GM18951 (cell line): Measurements from ENCODE around the gene CHST15.
"Not testable (repeated sequence)": the region's sequence is repeated elsewhere in the genome, so short reads cannot be mapped to it uniquely, and the experiment has no call there.

Experiments used
- POLR2A ChIP-seq: IDR thresholded peaks from 4 replicates; pipeline ENCODE4 v1.6.1; 2011; ENCODE audit warnings: mild to moderate bottlenecking; ENCODE audit not compliant: insufficient read length, insufficient read depth; ENCODE audit errors: extremely low read depth
- in situ Hi-C: fragments of 300-500 bp; cut with MboI; formaldehyde crosslinking; loops from one replicate; pipeline ENCODE4 v1.12.0; 2022; ENCODE audit warnings: low sequenced_read_pairs, mixed read lengths, inconsistent platforms; ENCODE audit not compliant: unreplicated experiment

The CHST15 gene

DNA sequence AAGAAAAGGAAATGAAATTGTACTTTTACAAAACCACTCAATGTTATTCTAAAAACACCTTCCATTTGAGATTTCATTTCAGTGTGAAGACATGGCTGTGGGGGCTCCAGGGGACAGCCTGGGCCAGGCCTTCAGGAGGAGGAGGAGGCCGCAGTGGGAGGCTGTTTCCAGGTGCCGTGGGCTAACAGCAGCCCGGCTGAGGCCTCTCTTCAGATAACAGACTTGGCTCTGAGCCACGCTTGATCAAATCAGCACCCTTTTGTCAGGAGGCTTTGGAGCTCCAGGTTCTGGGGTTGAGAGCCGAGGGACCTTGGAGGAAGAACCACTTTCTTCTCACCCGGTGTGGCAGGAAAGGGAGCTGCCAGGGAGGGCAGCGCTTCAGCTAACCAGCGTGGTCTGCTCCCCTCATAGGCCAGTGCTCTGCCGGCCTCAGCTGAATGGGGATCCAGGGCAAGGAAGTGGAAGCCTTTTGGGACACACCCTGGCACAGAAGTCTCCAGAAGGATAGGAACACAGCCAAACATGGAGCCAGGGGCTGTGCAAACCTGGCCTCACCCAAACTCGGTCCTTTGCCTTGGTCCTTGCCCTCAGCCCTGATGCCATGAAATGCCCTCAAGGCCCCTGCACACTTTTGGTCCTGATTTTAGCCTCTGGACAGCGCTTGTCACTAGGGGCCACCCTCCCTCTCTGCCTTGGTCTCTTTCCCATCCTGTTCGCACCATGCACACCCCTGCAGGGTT is 23.5 kb upstream of the CHST15 start:
- TF ChIP-seq POLR2A: no peak
- in situ Hi-C loops: no loop called here

DNA sequence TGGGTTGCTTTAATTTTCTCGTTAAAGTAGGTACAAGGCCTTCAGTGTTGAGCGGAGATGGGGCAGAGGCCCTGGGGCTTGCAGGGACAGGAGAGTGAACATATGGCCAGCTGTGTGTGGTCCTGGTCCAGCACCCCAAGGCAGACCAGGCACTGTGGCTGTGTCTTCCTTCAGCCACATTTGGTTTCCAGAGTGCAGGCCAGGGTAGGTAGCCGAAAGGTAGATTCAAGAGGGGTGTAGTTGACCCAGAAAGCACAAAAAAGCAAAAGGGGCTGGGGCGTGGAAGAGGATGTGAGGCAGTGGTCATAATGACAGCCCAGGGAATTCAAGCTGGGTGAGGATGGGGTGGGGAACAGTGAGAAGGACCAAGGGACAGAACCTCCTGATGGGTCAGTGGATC is 21.3 kb upstream of the CHST15 start:
- no peak for TF ChIP-seq POLR2A
- in situ Hi-C loops: no loop called here

DNA sequence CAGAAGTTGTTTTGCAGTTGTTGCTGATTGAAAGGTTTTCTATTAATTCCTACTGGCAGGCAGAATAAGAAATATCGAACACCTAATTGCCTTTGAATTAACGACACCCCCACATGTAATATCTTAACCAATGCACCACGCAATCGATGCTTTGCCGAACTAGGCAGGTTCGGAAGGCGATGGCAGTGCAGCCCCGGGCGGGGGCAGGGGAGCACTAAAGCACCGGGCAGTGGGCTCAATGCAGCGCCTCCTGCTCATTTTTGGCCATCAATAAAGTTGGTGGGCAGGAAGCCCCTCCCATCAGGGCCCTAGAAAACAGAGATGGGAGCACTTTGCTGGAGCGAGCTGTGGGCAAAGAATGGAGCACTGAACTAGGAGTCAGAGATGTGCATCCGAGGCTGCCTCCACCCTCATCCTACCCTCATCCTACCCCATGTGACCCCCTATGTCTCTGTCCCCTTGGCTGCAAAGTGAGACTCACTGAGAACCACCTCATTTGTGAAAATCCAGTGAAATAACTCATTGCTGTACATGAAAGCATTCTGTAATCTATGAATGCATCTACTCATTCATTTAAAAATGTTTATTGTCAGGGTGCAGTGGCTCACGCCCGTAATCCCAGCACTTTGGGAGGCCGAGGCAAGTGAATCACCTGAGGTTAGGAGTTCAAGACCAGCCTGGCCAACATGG is 19.6 kb upstream of the CHST15 start:
- in situ Hi-C loops: no loop called here
- no peak for TF ChIP-seq POLR2A

DNA sequence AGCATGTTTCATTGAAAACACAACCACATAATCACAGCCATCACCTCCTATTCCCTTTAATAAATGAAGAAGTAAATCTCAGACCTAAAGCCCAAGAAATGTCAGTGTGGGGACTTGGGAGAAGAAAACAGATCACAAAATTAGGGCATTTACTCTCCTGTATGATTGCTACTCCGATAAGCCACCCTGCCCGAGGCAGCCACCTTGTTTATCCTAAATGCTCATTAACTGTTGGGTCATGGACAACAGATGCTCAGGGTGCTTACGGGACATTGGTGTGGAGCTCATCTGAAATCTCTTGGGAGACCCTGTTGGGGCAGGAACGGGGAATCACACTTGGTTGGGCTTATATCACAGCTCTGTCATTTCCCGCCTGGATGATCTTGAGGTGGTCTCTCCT is 17.5 kb upstream of the CHST15 start:
- no peak for TF ChIP-seq POLR2A
- in situ Hi-C loops: no loop called here

DNA sequence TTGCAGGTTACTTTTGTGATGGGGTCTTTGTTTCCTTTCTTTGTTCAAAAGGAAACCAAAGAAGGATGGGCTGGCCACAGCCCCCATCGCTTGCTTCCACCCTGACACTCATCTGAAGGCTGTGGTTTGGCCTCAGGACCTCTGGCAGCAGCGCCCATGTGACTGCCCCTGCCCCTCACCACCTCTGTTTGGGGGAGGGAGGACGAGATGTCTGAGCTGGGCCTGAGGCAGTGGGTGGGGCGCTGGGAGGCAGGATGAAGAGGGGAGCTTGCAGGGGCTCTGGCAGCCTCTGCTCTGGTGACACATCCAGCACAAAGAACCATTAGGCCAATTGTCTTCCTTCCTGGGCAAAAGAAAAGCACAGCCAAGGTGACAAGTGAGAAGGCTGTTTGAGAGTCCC is 15.9 kb upstream of the CHST15 start:
- in situ Hi-C loops: no loop called here
- no peak for TF ChIP-seq POLR2A

DNA sequence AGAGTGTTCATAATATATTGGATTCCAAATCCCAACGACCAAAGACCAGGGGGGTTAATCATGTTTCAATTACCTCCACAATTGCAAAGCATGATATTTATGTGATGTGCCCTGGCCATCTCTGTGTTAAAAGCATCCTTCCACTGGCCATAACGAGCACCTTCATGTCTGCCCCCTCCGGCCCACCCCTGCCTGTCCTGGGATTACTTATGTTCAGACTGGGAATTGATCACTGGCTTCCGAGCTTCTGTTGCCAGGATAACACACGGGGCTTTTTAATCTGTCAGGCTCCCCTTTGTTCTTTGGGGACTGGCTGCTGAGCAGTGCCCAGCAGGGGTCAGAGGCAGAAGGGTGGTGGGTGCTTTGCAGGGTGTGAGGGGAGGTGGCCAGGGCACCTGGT is 13.7 kb upstream of the CHST15 start:
- TF ChIP-seq POLR2A: no peak
- in situ Hi-C loops: no loop called here

DNA sequence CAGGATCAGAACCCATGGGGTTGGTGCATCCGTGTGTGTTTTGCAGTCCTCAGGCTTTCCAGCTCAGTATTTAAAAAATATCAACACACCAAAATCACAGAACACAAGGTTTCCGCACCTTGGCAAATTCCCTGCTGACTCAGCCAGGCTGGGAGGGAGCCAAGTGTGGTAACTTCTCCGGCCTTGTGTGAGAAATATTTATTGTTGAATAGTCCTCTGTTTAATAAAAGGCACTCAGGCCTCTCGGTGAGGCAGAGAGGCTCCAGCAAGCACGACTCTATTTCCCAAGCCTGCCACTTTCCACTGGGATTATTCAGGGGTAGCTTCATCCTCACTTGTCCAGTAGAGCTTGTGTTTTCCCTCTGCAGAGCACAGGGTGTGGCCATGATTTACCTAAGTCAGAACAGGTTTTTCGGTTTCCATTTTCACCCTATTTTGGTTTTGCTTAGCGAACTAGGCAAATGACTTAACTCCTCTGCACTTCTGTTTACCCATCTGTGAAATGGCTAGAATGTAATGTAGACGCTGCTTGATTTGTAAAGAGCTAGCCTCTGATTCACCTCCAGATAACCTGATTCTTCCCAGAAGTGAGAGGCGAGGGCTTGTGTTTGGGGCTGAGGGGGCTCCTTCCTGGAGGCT is 13.0 kb upstream of the CHST15 start:
- in situ Hi-C loops: no loop called here
- TF ChIP-seq POLR2A: no peak

DNA sequence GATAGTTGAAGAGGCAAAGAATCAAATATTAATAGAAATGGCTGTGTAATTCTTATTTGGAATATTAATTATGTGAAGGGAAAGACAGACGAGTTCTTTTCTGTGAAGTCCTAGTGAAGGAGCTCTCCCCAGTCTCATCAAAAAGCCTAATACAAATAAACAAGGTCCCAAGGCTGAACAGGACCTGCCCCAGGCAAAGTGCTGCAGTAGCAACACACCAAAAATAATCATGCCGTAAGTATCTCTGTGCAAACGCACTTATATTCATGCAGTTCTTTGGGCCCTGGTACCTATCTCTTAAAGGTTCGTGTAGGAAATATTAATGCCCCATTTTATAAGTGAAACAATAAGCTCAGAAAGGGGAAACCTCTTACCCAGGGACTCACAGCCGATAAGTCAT is 12.2 kb upstream of the CHST15 start:
- in situ Hi-C loops: no loop called here
- no peak for TF ChIP-seq POLR2A

DNA sequence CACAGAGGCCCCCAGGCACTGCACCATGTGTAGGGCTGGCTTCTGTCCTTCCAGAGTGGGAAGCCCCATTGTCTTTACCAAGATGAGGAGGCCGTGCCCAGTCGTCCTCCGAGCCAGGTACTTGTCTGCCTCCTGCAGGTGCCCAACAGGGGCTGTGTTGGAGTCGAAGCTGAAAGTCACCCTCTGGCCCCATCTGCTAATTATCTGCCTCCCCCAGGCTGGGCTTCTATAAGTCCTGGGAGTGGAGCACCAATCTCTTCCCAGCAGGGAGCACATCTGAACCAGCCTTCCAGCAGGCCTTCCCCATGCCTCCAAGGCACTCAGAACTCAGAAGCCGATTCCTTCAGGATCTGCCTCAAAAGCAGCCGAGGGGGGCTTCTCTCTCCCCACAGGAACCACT is 11.6 kb upstream of the CHST15 start:
- no peak for TF ChIP-seq POLR2A
- in situ Hi-C loops: no loop called here

DNA sequence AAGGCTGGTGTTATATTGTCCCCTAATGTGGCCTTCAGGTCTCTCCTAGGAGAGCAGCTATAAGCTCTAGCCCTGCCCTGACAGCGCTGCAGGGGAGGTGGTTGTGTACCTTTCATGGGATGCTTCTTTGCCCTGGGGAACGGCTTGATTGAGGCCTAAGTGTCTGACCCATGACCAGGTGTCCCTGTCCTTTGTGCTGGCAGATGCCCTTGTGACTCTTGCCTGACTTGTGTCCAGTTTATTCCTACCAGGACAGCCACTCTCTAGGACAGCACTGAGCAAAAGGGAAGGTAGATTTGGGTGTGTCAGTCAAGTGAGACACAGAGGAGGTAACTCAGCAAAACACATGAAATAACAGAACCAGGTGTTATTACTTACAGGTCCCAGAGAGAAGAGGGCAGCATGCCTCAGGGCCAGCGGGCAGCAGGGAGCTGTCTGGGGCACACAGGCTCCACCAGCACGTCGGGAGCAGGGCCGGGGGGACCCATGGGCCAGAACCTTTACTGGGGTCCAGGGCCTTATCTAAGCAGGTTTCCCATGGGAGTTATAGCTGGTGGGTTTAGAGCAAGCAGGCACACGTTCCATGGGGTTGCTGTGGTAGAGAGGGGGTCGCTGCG is 10.7 kb upstream of the CHST15 start:
- in situ Hi-C loops: no loop called here

DNA sequence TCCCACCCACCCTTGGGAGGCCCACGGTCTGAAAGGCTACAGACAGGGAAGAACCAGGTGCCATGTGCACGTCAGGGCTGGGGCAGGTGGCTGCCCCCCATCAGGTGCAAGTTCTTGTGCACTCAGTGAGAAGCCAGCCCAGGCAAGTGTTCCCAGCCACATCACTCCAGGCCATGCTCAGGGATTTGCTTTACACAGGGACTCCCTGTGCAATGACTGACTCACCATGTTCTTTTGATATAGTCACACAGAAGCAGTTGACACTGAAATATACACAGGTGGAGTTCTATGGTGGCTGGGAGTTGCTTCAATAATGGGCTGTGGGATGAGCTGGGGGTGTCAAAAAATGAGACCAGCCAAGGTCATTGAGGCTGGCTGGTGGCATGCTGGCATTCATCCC is 8.0 kb upstream of the CHST15 start:
- no peak for TF ChIP-seq POLR2A
- in situ Hi-C loops: no loop called here

More for the DNA sequence above, 10.7 kb upstream of the CHST15 start:
- no peak for TF ChIP-seq POLR2A

DNA sequence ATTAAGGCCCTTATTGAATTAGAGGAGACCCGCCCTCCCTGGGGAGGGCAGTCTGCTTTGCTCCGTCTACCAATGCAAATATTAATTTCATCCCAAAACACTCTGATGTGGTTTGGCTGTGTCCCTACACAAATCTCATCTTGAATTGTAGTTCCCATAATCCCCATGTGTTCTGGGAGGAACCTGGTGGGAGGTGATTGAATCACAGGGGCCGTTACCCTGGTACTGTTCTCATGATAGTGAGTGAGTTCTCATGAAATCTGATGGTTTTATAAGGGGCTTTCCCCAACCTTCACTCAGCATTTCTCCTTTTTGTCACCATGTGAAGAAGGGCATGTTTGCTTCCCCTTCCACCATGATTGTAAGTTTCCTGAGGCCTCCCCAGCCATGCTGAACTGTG is 7.3 kb upstream of the CHST15 start:
- in situ Hi-C loops: not testable (repeated sequence)

DNA sequence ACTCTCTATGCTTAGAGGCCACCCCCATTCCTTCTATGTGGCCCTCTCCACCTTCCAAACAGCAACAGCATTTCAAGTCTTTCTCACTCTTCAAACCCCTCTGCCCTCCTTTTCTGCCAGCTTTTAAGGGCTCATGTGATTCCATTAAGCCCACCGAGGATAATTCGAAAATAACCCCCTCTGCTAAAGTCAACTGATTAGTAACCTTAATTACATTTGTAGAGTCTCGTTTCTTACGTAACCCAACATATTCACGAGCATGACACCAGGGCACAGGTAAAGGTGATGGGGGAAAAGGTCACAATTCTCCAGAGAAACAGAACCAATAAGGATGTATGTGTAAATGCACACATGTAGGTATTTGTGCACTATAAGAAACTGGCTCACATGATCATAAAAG is 6.7 kb upstream of the CHST15 start:
- in situ Hi-C loops: no loop called here
- TF ChIP-seq POLR2A: no peak

DNA sequence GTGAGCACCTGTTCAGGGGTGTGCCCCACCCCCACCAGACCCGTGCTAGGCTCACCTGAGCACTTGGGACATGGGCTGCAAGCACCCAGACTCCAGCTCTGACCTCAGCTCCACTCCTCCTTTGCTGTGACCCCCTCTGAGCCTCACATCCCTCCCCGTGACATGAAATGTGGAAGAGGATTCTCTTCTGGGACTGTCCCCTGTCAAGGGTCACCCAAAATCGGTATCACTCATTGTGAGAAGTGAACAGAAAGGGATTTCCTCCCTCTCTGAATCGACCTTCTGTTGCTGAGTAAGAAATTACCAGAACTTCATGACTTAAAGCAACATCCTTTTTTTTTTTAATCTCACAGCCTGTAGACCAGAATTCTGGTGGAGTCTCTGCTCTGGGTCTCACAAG is 6.2 kb upstream of the CHST15 start:
- in situ Hi-C loops: no loop called here
- TF ChIP-seq POLR2A: no peak
